SK-N-SH (cell line): ENCODE data around the gene POSTN.

Source experiments
- CTCF ChIP-seq: fragments of 200-600 bp; sonication (generic); IDR thresholded peaks from 2 replicates; pipeline ENCODE4 v1.6.1; 2017; ENCODE audit warnings: antibody characterized with exemption, mild to moderate bottlenecking, moderate library complexity
- IRF3 ChIP-seq: fragments of 150-350 bp; IDR thresholded peaks from 2 replicates; pipeline ENCODE4 v1.6.1; 2016; ENCODE audit warnings: mild to moderate bottlenecking, low read depth, low read length
- MXI1 ChIP-seq: IDR thresholded peaks from 2 replicates; pipeline ENCODE4 v1.6.1; 2012; ENCODE audit warnings: mild to moderate bottlenecking, low read depth, low read length, improper control_type of control experiment
- RXRA ChIP-seq: IDR thresholded peaks from 2 replicates; pipeline ENCODE4 v1.4.0; 2012; ENCODE audit warnings: low read depth, mild to moderate bottlenecking, borderline replicate concordance
- SMC3 ChIP-seq: IDR thresholded peaks from 2 replicates; pipeline ENCODE4 v1.6.1; 2012; ENCODE audit warnings: low read depth, low read length, improper control_type of control experiment

DNA sequence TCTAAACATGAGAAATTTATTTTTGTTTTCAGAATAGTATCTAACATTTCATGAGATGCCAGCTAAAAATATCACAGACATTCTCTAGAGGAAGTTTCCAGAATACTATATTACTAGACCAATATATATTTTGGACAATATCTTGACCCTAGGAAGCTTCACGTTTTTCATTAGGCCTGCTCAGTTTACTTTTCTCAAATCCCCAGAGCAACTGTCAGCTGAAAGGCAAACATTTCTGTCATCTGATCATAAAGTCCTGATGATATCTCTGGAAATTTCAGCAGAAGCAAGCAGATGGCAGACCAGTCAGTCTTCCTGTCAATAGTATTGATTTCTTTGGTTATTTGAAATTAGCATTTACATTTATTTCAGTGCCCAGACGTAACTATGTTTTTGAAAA lies 4.0 kb downstream of the POSTN start:
- TF ChIP-seq RXRA (no peak), MXI1 (no peak), CTCF (no peak), IRF3 (no peak), SMC3 (no peak)
